Measurements from ENCODE around the gene ATP5PO. TPM values are rescaled to one million over a fixed set of nuclear protein-coding genes. Genes with fewer than 3 reads are reported as not detected.

The ATP5PO gene
- total RNA-seq, 1 experiment from 2014 or later: 349 TPM

GRCh38 chr21:33947451-33948095 lies 32.0 kb upstream of the ATP5PO start:
- Histone ChIP-seq H3K9me3 (replicated peaks) (no peaks in the 10 kb centered on the region), H3K27ac (peak overlapping the region; percentile 28), H3K27me3 (no peaks in the 10 kb centered on the region), H3K36me3 (no peaks in the 10 kb centered on the region), H3K4me1 (peaks cover 11% of the 10 kb centered on the region), H3K4me3 (peak overlapping the region; percentile 33)
- DNase-seq: peak; percentile 79

- no peak for DNase-seq
- Histone ChIP-seq H3K9me3 (replicated peaks) (no peaks in the 10 kb centered on the region; the same call in 1 of the 2 replicates), H3K27me3 (no peaks in the 10 kb centered on the region; the same call in 1 of the 2 replicates), H3K36me3 (no peaks in the 10 kb centered on the region), H3K4me3 (no peak overlapping the region), H3K27ac (no peak overlapping the region), H3K4me1 (peaks cover 16% of the 10 kb centered on the region)
Measured at GRCh38 chr21:33945652-33946270, 30.2 kb upstream of the ATP5PO start.

- no peak for DNase-seq
- H3K27ac ChIP-seq: no peak overlapping the region
- no peaks in the 10 kb centered on the region; the same call in 1 of the 2 replicates for H3K9me3 ChIP-seq (replicated peaks)
- H3K27me3 ChIP-seq: no peaks in the 10 kb centered on the region; the same call in 1 of the 2 replicates
- peaks cover 19% of the 10 kb centered on the region for H3K4me1 ChIP-seq
- no peaks in the 10 kb centered on the region for H3K36me3 ChIP-seq
- H3K4me3 ChIP-seq: no peak overlapping the region
Measured at GRCh38 chr21:33944185-33944763, 28.7 kb upstream of the ATP5PO start.

GRCh38 chr21:33943293-33943692 lies 27.7 kb upstream of the ATP5PO start:
- DNase-seq: no peak
- Histone ChIP-seq H3K27ac (no peak overlapping the region), H3K36me3 (no peaks in the 10 kb centered on the region)

GRCh38 chr21:33942426-33942825 lies 26.8 kb upstream of the ATP5PO start:
- Histone ChIP-seq H3K9me3 (replicated peaks) (no peaks in the 10 kb centered on the region; the same call in 1 of the 2 replicates), H3K27ac (no peak overlapping the region), H3K4me3 (no peak overlapping the region), H3K4me1 (peaks cover 8% of the 10 kb centered on the region; the same call in 1 of the 2 replicates), H3K36me3 (no peaks in the 10 kb centered on the region), H3K27me3 (no peaks in the 10 kb centered on the region; the same call in 1 of the 2 replicates)
- DNase-seq: no peak

More at GRCh38 chr21:33943293-33943692, 27.7 kb upstream of the ATP5PO start:
- H3K9me3 ChIP-seq (replicated peaks): no peaks in the 10 kb centered on the region; the same call in 1 of the 2 replicates
- H3K4me1 ChIP-seq: peaks cover 11% of the 10 kb centered on the region
- no peaks in the 10 kb centered on the region; the same call in 1 of the 2 replicates for H3K27me3 ChIP-seq
- no peak overlapping the region for H3K4me3 ChIP-seq

GRCh38 chr21:33940881-33941245 lies 25.3 kb upstream of the ATP5PO start:
- peaks cover 8% of the 10 kb centered on the region; the same call in 1 of the 2 replicates for H3K4me1 ChIP-seq
- DNase-seq: peak; percentile 26 to 27
- no peak overlapping the region for H3K27ac ChIP-seq
- H3K4me3 ChIP-seq: no peak overlapping the region
- no peaks in the 10 kb centered on the region; the same call in 1 of the 2 replicates for H3K27me3 ChIP-seq
- H3K36me3 ChIP-seq: no peaks in the 10 kb centered on the region
- no peaks in the 10 kb centered on the region; the same call in 1 of the 2 replicates for H3K9me3 ChIP-seq (replicated peaks)

GRCh38 chr21:33940164-33940880 lies 24.7 kb upstream of the ATP5PO start:
- Histone ChIP-seq H3K4me1 (peaks cover 8% of the 10 kb centered on the region; the same call in 1 of the 2 replicates), H3K9me3 (replicated peaks) (no peaks in the 10 kb centered on the region; the same call in 1 of the 2 replicates), H3K4me3 (no peak overlapping the region), H3K27ac (no peak overlapping the region), H3K27me3 (no peaks in the 10 kb centered on the region; the same call in 1 of the 2 replicates), H3K36me3 (no peaks in the 10 kb centered on the region)
- no peak for DNase-seq

GRCh38 chr21:33939226-33939625 lies 23.6 kb upstream of the ATP5PO start:
- no peaks in the 10 kb centered on the region; the same call in 1 of the 2 replicates for H3K9me3 ChIP-seq (replicated peaks)
- no peak overlapping the region for H3K27ac ChIP-seq
- no peaks in the 10 kb centered on the region for H3K36me3 ChIP-seq
- H3K4me3 ChIP-seq: no peak overlapping the region
- peaks cover 8% of the 10 kb centered on the region; the same call in 1 of the 2 replicates for H3K4me1 ChIP-seq
- H3K27me3 ChIP-seq: no peaks in the 10 kb centered on the region; the same call in 1 of the 2 replicates
- no peak for DNase-seq

GRCh38 chr21:33938381-33938780 lies 22.8 kb upstream of the ATP5PO start:
- no peak for DNase-seq
- no peak overlapping the region for H3K27ac ChIP-seq
- no peak overlapping the region for H3K4me3 ChIP-seq
- no peaks in the 10 kb centered on the region; the same call in 1 of the 2 replicates for H3K27me3 ChIP-seq
- H3K36me3 ChIP-seq: no peaks in the 10 kb centered on the region
- no peaks in the 10 kb centered on the region; the same call in 1 of the 2 replicates for H3K9me3 ChIP-seq (replicated peaks)
- peaks cover 8% of the 10 kb centered on the region; the same call in 1 of the 2 replicates for H3K4me1 ChIP-seq

GRCh38 chr21:33937931-33938339 lies 22.3 kb upstream of the ATP5PO start:
- no peak overlapping the region for H3K4me3 ChIP-seq
- H3K4me1 ChIP-seq: peaks cover 8% of the 10 kb centered on the region; the same call in 1 of the 2 replicates
- H3K36me3 ChIP-seq: no peaks in the 10 kb centered on the region
- DNase-seq: peak in 1 of 2 experiments; percentile 34
- no peaks in the 10 kb centered on the region; the same call in 1 of the 2 replicates for H3K9me3 ChIP-seq (replicated peaks)
- no peaks in the 10 kb centered on the region; the same call in 1 of the 2 replicates for H3K27me3 ChIP-seq
- H3K27ac ChIP-seq: no peak overlapping the region

- no peaks in the 10 kb centered on the region; the same call in 1 of the 2 replicates for H3K27me3 ChIP-seq
- no peak overlapping the region for H3K27ac ChIP-seq
- no peaks in the 10 kb centered on the region for H3K9me3 ChIP-seq (replicated peaks)
- H3K36me3 ChIP-seq: no peaks in the 10 kb centered on the region
- peaks cover 8% of the 10 kb centered on the region; the same call in 1 of the 2 replicates for H3K4me1 ChIP-seq
- DNase-seq: no peak
- no peak overlapping the region for H3K4me3 ChIP-seq
Measured at GRCh38 chr21:33937146-33937545, 21.5 kb upstream of the ATP5PO start.

GRCh38 chr21:33936301-33937038 lies 20.9 kb upstream of the ATP5PO start:
- DNase-seq: no peak
- Histone ChIP-seq H3K27me3 (no peaks in the 10 kb centered on the region), H3K4me1 (peaks cover 8% of the 10 kb centered on the region; the same call in 1 of the 2 replicates), H3K27ac (no peak overlapping the region), H3K36me3 (no peaks in the 10 kb centered on the region), H3K9me3 (replicated peaks) (no peaks in the 10 kb centered on the region), H3K4me3 (no peak overlapping the region)

- Histone ChIP-seq H3K4me1 (no peaks in the 10 kb centered on the region), H3K27me3 (no peaks in the 10 kb centered on the region), H3K27ac (no peak overlapping the region), H3K4me3 (no peak overlapping the region), H3K9me3 (replicated peaks) (no peaks in the 10 kb centered on the region), H3K36me3 (no peaks in the 10 kb centered on the region)
- no peak for DNase-seq
Measured at GRCh38 chr21:33932731-33933130, 17.1 kb upstream of the ATP5PO start.
